ENCODE measurements around the gene OVOL1. TPM values are rescaled to one million over a fixed set of nuclear protein-coding genes. Genes with fewer than 3 reads are reported as not detected.

Gene OVOL1
- total and polyA plus RNA-seq, 2 of the 13 experiments (the other 11 are each of a cell fraction or from before 2014, with no cell fraction given): 0.01 TPM; not detected in 1

GRCh38 chr11:65778431-65778900 lies 8.4 kb upstream of the OVOL1 start:
- H3K27ac ChIP-seq (ENCODE audit: extremely low read length, insufficient read depth, low read length): no peak overlapping the region
- no peak overlapping the region for H3K4me3 ChIP-seq (replicated peaks in 1 of 3; ENCODE audit: insufficient read depth in 1 of 3, low read depth in 2 of 3, low read length in 3 of 3)
- in situ Hi-C loops (cut with HindIII; ENCODE audit: extremely low pct_ligation_motif_present, low pct_unique_long_range_greater_than_20kb): no loop called here

More at GRCh38 chr11:65778431-65778900, 8.4 kb upstream of the OVOL1 start:
- Histone ChIP-seq H3K27me3 (ENCODE audit: control insufficient read depth in 1 of 2, insufficient read depth in 2 of 2, low read length in 2 of 2) (peaks cover 1 to 18% of the 10 kb centered on the region in 2 experiments; a peak in 4 of 5 replicates), H3K4me2 (ENCODE audit: low read depth, low read length) (no peak overlapping the region), H3K9ac (ENCODE audit: insufficient read depth, low read depth, low read length) (no peak overlapping the region), H3K79me2 (ENCODE audit: insufficient read depth, low read length) (no peaks in the 10 kb centered on the region), H2AFZ (ENCODE audit: low read length) (no peak overlapping the region), H4K20me1 (ENCODE audit: insufficient read depth, low read length) (no peaks in the 10 kb centered on the region), H3K9me3 (ENCODE audit: low read length) (no peaks in the 10 kb centered on the region), H3K4me1 (ENCODE audit: insufficient read depth, low read length) (peaks cover 33% of the 10 kb centered on the region), H3K36me3 (replicated peaks in 1 of 2; ENCODE audit: control insufficient read depth in 1 of 2, insufficient read depth in 2 of 2, low read length in 2 of 2) (no peaks in the 10 kb centered on the region)
- TF ChIP-seq RBFOX2 (IDR thresholded peaks at IDR 0.05; ENCODE audit: low read depth, low read length): peak; percentile 28; the same call in 1 of the 2 replicates
- no peak for TF ChIP-seq ZUFSP (CRISPR knock-in tag; IDR thresholded peaks at IDR 0.05; ENCODE audit: borderline replicate concordance)
- ATAC-seq: no peak
- FAIRE-seq: no peak
- no TSS peak for BruUV-seq (replicated peaks)
- no peak for DNase-seq (ENCODE audit: low spot score)
- intact Hi-C loops (cut with micrococcal nuclease; ENCODE audit: unreplicated experiment): no loop called here
- CTCF ChIA-PET (ENCODE audit: low intra/inter-chr PET ratio, low total read pairs): interaction anchor here (2.4 to 4.7 kb wide), 2 partner anchors 33 to 39 kb away, joined by 9 to 56 read pairs; no protein-coding TSS in a partner anchor
- WGBS (ENCODE audit: low lambda C conversion rate): no CpG with 5 or more reads among the region's 20 CpGs
- POLR2A ChIA-PET: interaction anchor here (3.4 kb wide), 1 partner anchor 81 kb away, joined by 13 read pairs; the partner anchor contains the start of genes CFL1 and MUS81

Measured in HepG2 (cell line).